ENCODE results near the gene FHOD3.

Gene FHOD3

DNA sequence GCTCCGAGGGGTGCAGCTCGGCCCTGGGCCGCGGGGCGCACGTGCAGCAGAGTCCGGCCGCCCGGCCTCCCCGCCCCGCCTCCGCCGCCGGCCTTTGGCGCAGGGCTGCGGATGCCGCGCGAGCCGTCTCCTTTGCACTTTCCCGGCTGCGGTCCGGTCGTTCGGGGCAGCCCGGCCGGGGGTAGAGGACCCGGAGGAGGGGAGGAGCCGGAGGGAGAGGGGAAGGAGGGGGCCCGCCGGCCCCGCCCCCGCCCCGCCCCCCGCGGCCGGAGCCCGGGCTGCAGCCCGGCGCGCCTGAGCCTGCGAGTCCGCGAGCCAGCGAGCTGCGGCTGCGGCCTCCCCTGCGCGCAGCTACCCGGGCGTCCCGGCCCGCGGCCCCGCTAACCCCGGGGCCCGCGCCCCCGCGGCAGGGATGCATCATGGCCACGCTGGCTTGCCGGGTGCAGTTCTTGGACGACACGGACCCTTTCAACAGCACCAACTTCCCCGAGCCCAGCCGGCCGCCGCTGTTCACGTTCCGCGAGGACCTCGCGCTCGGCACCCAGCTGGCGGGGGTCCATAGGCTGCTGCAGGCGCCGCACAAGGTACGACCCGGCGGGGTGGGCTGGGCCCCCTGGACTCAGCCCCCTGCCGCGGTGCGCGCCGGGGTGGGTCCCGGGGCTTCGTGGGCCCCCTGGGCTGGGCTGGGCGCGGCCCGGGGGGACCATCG is at the start of gene FHOD3:
FHOD3 (plus strand) TSS at position 297 of the 709 bp plus-strand sequence; CDS start at position 420, 123 bp downstream.
- no peak for TF ChIP-seq CTCF (IDR thresholded peaks at IDR 0.05; ENCODE audit: low read depth, low read length)
- no peak for DNase-seq (ENCODE audit: extremely low read depth, low read depth)

DNA sequence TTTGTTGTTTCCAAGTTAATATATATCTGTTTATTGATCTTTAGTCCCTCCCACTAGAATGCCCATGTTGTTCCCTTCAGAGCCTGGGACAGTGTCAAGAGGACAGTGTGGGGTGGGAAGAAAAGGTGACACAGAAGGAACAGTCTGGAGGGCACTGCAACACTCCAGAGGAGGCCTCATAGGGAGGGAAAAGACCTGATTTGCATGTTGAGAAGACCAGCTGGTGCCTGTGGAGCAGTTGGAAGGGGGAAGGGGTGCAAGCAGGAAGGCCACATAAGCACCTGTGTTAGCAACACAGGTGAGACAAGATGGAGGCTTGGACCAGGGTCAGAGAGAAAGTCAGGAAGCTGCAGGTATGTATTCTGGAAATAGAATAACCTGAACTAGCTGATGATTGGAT is 48.1 kb upstream of the FHOD3 start:
- no peak for TF ChIP-seq CTCF (IDR thresholded peaks at IDR 0.05; ENCODE audit: low read depth, low read length)
- no peak for DNase-seq (ENCODE audit: extremely low read depth, low read depth)

DNA sequence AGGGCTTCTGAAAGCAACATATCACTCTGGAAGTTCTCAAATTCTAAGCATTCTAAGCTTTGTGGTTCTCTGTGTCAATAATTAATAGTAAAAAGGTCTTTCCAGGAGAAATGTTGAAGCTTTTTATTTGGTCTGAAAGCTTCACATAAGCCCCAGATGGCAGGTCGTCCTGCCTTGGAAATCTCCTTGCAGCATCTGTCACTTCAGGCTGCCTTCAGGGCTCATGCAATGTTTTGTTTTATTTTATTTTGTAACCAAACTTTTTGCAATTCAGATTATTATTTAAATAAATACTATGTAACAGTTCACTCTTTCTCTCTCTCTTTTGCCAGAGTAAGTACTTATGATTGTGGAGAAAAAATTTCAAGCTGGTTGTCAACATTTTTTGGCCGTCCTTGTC is 46.7 kb upstream of the FHOD3 start:
- DNase-seq (ENCODE audit: extremely low read depth, low read depth): no peak
- TF ChIP-seq CTCF (IDR thresholded peaks at IDR 0.05; ENCODE audit: low read depth, low read length): no peak

DNA sequence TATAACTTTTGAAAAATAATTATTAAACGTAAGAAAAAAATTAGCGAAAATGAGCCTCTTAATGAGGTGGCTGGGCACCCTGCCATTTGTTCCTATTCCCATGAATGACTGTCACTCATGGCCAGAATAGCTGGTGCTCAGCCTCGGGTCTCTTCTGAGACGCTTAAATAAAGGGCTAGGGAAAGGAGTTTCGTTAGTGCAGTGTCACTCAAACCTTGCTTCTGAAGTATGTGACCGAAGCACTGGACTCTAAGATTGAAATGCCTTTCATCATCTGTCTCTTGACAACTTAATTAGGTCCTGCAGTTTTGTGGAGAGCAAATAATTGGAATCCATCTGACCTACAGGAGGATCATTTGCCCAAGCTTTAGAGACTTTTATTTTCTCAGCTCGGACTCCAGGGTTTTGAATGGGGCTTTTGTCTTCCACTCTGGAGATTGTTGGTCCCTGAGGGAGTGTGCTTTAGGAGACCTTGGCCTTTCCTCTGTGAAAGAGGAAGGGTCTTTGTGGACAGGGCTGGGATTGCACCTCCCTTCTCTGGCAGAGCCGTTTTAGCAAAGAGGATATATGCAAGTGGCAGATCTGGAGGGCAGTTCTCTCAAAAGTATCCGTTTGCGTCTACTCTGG is 42.3 kb upstream of the FHOD3 start:
- DNase-seq (ENCODE audit: extremely low read depth, low read depth): no peak
- TF ChIP-seq CTCF (IDR thresholded peaks at IDR 0.05; ENCODE audit: low read depth, low read length): no peak

GRCh38 chr18:36256094-36256493 is 41.4 kb upstream of the FHOD3 start:
- no peak for DNase-seq (ENCODE audit: extremely low read depth, low read depth)
- TF ChIP-seq CTCF (IDR thresholded peaks at IDR 0.05; ENCODE audit: low read depth, low read length): no peak

- no peak for TF ChIP-seq CTCF (IDR thresholded peaks at IDR 0.05; ENCODE audit: low read depth, low read length)
- no peak for DNase-seq (ENCODE audit: extremely low read depth, low read depth)
These were observed 34.5 kb upstream of the FHOD3 start for GRCh38 chr18:36262971-36263370.

DNA sequence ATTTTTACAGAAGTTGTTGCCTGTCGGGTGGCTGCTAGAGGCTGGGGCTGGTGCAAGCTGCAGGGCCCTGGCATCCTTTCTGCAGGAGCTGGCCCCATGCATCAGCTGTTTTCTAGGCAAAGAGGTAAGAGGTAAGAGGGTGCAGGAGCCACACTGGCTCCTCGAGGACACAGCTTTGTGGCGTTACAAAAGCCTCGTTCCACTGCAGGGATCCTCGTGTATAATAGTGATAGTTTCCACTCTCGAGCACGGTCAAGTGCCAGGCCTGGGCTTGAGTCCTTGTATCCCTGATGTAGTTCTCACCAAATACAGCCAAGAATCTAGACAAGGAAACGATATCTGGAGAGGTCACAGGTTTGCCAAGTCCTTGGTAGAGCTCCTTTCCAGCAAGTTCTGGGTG is 33.2 kb upstream of the FHOD3 start:
- TF ChIP-seq CTCF (IDR thresholded peaks at IDR 0.05; ENCODE audit: low read depth, low read length): no peak
- DNase-seq (ENCODE audit: extremely low read depth, low read depth): no peak

All from AG09319 (cell line).